NCI-H82 (cell line): Measurements from ENCODE around the gene MCC.

Source experiments
- DNase-seq: peaks from one replicate; lab custom pipeline; 2025; lab: John Stamatoyannopoulos, UW

Gene MCC

DNA sequence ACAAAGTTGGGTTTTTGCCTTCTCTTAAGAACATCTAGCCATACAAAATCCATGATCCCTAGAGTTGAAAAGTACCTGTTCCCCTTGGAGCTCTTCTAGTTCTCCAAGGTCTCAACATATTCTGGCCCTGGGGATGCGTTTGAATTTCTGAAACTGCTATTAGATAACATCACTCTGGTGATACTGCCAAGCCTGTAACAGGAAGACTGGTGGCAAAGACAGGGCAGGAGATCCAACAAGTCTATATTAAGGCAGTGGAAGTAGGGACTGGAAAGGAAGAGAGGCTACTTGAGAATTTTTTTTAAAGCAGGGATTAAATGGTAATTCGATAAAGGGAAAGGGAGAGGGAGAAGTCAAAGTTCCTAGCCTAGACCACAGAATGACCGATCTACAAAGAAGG, 264.9 kb downstream of the MCC start:
- DNase-seq: peak; percentile 24

DNA sequence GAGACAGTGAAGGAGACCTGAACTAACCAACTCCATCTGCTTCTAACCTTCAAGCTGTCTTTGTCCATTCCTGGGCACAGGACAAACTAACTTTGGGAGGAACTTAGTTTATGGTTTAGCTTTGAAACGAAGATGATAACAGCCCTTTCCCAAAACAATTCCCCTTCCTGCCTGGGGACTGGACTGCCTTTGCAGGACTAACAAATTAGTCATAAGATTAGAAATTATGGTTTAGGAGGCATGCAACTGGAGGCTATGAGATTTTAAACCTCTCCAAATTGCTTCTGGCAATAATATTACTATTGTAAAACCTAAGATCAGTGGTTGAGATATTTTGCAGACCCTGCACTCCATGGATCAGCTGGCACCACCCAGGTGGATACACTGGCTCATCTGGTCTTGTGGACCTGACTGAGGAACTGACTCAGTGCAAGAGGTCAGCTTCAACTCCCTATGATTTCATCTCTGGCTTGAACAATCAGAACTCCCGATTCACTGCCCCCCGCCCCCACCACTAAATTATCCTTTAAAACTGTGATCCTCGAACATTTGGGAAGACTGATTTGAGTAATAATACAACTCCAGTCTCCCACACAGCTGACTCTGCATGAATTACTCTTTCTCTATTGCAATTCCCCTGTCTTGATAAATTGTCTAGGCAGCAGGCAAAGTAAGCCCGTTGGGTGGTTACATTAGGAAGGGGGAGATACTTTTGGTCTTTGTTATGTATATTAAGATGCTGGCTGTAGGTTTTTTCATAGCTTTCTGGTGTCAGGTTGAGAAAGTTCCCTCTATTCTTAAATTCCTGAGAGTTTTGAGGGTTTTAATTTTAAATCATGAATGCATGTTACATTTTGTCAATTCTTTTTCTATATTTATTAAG, 266.7 kb downstream of the MCC start:
- no peak for DNase-seq

DNA sequence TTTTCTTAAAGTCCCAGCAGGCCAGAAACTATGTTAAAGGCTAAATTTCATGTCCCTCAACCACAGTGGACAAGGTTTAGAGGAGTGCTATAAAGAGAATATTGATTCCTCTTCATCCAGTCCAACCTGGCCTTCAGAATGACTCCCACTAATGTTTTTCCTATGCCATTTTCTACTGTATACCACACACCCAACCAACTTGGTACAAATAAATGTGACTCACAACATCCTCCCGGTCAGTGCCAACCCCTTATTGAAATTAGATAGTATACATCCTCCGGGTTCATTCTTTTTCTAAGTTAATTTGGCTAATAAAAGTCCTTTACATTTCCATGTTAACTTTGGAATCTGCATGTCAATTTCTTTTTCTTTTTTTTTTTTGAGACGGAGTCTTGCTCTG, 268.6 kb downstream of the MCC start:
- DNase-seq: no peak

DNA sequence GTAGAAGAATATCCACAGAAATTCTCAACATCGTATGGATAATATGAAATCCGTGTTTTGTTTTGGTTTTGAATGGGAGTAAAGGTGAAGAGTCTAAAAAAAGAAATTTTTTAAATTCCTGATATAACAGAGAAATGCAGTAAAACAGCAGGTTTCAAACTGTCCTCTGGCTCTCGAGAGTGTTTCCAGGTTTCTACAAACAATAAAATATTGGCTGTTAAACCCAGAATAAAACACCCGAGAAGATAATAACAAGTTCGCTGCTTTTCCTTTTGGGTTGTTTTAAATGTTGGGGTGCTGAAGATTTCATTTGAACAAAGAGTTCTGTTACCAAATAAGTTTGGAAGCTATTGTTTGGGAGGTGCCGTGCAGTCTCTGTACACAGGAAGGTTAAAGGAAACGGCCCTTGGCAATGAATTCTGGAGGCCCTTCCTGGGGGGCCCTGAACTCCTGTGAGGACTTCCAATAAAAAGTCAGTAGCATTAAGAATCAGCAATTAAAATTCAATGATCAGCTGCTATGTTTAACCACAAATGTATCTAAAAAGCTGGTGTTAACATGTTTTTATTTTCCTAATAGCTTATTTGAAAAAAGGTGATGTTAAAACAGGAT, 269.2 kb downstream of the MCC start:
- peak; percentile 35 for DNase-seq

DNA sequence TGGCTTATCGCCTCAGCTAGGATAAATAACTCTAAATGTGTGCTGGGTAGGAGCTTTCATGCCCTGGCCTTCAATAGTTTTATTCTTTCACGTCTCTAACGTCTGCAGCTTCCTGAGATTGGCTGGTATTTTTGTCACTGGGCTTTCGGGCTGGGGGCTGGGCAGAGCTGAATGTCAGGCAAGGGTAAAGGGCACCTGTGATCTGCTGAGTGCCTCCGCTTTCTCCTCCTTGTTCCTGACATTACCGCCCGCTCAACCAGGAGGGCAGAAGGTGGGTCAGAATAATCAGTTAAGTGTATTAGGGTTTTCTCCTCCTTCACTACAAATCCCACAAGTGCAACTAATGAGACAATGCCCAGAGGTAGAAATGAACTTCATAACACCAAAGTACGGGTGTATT, 270.1 kb downstream of the MCC start:
- peak; percentile 93 for DNase-seq

DNA sequence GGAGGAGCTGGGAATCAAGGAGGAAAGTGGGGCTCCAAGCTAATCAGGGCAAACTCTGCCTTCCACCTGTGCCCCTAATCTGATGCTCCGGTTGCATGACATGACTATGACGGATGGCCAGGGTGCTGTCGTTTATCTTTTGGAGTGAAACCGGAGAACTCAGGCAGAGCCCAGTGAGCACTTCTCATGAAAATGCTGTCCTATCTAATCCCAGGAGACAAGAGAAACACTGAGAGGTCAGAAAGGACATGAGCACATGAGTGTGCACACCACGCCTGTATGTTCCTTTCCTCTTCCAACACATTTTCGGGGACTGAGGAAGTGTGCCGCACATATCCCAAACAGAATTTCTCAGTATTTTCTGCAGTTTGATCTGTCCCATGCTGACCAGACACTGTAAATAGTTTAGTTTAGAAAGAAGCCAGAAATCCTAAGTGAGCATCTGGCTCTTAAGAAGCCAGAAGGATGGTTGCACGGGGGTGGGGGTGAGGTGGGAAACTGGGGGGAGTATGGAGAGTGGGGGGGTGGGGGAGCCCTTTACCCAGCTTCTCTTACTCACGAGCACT, 270.6 kb downstream of the MCC start:
- DNase-seq: peak; percentile 87

DNA sequence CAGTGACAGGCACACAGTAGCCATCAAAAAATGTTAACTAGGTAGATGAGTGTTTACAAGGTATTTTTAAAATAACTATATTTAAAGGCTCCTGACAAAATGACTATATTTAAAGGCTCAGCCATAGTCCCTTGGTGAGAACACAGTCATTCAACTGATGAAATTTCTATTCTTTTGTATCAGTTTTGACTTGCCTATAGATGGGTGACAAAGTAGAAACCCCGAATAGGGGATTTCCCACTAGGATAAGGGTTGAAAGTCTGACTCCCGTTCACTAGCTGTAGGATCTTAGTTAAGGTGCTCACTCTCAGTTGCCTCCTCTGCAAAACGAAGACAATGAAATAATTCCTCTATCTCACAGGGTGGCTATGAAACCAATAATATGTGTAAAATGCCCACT, 271.7 kb downstream of the MCC start:
- no peak for DNase-seq

DNA sequence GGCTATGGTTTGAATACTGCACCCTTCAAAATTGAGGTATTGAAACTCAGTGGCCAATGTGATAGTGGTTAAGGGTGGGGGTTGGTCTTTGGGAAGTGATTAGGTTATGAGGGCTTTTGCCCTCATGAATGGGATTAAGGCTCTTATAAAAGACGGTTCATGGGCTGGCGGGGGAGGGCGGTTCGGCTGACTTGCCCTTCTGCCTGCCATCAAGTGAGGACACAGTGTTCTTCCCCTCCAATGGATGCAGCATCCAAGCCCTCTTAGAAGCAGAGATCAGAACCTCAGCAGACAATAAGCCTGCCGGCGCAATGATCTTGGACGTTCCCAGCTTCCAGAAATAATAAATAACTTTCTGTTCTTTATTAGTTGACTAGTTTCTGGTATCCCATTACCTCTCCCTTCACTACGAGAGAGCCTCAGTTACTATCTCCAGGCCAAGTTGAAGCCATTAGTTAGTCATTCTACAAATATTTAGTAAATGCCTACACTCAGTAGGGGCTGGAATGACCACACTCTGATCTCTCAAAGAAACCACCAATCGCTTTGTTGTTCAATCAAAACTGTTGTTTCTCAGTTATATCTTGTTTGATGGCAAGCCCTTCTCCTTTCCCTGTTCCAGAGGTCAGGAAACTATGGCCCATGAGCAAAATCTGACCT, 272.7 kb downstream of the MCC start:
- peak; percentile 93 for DNase-seq

DNA sequence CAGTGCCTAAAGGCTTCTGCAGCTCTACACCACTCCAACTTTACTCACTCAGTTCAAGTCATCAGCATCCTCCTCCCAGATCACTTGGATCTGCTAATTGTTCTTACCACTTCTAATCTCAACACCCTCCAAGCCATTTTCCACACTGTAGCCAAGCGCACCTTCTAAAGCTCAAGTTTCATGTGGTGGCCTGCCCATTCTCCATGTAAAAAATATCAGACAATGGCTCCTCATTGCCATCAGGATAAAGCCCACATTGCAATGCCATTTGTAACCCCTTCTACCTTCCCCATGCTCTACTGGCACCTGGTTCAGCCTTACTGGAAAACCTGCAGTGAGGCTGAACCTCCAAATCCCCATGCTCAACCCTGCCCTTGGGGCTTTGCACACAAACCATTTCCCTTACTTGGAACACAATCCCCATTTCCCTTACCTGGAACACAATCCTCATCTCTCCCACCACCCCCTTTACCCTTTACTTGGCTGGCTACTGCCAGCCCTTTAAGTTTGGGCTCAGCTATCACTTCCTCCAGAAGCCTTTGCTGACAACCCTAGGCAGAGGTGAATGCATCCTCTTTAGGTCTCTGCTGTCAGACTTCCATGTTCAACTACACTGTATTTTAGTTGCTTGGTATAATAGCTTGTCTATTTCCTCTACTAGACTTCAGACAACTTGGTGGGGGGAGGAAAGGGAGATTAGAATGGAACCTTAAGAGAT, 273.5 kb downstream of the MCC start:
- DNase-seq: no peak

DNA sequence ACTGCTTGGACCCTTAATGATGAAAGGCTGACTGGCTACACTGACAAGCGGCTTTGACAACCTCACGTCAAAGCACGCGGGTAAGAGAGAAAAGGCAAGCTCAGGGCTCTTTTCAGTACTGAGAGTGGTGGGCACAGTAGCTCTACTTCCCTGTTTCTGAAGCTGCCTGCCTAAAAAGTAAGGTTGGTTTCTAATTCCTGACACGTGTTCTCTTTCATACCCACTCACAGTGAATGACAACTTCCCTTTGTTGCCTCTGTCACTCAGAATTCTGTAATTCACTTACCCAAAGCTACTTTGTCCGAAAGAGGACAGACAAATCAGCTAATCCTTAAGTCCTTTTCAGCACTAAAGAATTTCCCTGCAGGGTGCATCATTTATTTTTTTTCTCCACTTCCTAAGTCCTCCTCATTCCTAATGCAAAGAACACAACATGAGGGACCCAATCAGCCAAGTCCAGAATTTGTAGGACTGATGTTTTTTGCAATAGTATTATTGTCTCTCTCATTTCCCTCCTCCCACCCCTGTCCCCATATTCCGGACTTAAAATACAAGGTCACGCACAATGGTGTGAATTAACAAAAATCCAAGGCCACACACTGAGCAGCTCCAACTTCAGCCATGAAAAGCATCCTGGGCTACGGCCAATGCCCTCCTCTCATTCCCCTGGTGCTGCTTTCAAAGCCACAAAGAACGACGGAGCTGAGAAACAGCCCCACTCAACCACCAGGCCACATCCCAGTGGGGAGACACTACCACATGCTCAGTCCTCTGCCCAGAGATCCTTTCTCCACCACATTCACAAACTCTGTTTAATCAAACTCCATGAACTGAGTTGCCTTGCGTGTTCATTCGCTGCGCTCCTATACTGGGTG, 274.5 kb downstream of the MCC start:
- peak; percentile 83 for DNase-seq

DNA sequence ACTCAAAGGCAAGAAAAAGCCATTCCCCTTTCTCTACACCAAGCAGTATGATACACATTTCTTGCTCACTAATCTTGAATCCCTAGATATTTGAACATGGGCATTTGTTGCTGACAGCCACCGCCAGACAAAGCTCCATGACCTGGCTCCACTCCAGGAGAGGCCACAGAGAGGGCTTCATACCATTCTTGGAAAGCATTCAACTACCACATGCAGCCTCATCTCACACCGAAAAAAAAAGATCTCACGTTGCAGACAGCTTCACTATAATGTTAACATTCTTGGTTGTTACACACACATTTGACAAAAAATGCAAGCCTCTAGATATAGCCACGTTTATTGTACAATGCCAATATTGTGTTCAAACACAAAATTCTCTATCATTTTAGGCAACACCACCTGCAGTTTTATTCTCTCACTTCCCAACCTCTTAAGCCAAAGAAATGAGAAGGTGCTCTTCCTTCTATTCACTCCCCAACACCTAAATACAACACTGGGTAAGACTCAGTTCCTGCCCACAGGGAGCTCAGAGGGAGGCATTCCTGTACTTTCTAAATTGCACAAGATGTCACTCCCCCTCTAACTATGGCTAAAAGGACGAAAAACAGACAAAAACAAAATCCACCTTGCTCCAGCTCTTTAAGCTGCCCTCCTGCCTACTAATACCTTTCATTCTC, 275.9 kb downstream of the MCC start:
- DNase-seq: peak; percentile 71

DNA sequence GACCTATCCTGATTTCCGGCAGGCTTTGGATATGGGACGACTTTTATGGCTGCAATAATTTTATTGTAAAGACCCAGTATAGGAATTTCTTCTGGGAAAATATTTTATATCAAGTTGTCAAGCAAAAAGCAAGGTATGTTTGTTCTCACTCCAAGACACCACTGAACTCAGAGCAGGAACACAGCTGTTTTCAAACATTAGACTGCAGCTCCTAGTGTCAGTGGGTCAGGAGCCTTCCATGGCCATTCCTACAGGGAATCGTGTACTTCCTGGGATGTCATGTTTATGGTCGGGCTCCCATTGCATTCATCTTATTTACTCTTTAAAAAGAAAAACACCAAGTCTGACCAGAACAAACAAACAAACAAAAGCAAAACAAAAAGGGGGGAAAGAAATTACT, 278.8 kb downstream of the MCC start:
- no peak for DNase-seq

DNA sequence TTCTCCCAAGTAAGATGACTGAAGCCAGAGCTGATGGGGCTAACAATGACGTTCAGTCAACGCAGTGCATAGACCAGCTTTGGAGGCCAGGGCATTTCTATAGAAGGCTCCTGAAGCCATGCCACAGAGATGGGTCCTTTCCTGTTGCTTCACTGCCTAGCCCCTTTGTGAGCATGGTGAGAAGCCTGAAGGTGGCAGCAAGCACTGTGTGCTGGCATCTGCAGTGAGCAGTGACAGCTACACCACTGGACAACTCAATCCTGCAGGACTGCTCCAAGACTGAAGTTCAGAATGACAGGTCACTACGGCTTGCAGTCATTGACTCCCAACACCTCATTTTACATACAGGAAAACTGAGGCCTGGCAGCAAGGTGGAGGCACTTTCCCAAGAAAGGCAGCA, 282.4 kb downstream of the MCC start:
- peak; percentile 59 for DNase-seq

DNA sequence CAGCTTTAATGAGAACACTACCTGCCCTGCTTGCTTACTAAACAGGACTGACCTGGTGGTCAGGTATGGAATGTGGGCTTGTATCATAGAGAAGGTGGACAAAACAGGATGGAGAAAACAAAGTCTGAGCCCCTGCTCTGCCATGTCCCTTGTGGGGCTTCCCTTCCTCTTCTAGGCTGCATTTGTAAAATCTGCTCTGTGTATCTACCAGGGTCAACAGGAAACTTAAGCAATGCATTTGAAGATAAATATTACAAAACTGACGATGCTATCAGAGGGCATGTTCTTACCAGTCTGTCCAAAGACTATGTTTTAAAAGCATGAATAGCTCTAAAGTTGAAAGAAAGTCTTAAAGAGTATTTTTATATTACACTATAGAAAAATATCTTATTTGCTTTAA, 282.9 kb downstream of the MCC start:
- no peak for DNase-seq

DNA sequence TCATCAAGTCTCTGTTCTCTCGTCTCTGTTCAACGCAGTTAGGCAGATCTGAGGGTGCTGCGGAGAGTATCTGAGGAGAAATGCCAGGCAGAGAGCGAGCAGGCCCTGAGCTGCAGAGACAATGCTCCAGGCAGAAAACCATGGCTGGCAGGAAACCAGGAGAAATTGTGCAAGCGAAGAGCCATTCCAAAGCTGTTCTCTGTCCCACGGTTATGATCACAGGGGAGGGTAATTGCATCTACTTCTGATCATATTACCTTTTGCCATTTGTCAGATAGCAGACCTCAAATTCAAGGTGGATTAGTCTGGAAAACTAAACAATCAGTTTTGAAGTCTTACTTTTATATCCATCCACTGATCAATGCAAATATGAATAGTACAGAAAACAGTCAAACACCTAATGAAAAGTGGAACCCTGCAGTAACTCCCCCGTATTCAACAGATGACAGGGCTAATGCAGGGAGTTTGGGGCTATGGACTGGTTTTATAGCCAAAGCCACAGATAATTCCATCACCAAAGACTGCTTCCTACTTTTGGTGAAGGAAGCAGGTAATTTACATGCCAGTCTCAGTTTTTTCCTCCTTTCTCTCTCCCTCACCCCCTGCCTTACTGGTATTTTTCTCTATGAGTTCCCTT, 283.6 kb downstream of the MCC start:
- DNase-seq: peak; percentile 38

DNA sequence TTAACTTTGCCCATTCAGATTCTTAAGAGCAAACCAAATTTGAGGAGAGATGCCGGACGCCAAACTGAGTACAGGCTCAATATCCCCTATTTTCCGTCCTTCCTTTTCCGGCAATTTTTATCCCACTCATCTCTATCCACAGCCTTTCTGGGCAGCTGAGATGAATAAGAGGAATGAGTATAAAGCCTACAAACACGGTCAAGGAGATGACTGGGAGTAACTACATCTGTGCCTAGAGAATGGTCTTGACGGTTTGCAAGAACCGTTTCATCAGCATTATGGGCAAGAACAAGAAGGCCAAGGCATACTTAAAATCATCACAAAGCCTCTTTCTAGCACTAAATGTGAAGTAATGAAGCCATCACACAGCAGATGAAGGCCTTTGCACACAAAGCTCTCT, 284.3 kb downstream of the MCC start:
- DNase-seq: peak; percentile 59

DNA sequence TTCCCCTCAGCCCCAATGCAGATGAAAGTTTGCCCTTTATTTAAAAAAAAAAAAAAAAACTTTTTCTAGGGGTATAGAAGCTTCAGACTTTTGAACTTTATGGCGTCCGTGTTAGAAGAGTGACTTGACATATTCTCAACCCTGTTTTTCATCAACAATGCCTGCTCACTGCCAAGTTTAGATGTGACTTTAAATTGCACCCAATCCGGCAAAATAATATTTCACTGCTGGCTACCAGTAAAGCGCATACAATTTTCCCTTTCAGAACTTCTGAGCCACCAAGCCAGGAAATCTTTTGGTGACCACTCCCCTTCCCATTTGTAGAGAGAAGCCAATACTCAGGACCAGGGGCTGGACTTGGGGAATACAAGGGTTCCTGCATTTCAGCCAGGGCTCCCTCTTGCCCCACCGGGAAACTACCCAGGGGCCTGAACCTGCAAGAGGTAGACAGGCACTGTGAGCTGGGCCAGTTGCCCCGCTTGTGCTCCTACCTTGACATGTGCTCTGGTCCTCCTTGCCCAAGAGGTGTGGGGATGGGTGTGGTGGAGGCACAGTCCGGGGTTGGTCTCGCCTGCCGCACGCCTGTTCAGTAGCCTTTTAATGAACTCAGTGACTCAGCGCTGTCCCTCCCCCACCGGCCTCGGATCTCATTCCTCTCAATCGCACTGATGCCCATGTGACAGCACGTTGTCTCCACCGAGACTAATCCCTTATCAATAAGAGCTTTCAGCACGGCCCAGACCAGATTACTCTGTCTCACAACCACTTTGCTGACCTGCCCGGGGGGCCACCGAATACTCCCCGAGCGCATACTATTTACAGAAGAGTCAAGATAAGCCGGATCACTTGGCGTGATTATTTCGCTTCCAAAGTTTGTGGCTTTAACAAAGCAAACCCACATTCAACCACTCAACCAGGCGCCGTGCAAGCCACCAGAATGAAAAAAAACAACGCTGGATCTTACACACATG, 285.2 kb downstream of the MCC start:
- DNase-seq: peak; percentile 99

DNA sequence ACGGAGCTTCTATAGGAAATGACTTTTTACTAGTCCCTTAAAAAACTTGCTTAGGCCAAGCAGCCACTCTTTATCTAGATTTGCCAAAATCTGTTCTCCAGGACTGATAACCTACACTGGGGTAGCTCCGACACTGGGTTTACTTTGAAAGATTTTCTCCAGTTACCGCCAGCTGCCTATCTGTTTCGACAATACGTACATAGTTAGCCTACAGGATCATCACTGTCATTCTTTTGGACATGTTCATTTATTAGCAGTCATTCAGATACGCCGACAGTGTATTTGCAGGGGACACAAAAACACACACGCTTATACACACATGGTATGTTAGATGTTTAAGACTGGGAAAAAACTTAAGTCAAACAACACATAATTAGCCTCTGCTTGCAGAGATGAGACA, 286.0 kb downstream of the MCC start:
- peak; percentile 30 for DNase-seq

DNA sequence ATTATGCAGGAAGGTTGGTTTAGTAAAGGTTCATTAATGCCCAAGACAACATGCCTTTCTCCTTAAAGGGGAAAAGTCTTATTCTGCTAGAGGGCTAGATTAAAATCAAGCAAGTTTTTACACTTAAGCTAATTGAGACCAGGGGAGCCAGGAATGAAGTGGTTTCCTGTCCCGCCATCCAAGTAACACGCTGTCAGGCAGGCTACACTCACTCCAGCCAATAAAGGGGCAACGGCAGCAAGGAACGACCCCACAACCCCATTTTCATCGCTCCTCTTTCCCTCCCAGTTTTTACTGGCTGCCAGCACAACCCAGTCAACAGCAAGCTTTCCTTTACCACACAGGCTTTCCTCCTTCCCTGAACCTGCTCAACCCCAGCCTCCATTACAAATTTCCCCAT, 286.5 kb downstream of the MCC start:
- DNase-seq: peak; percentile 62
